Thyroid gland (tissue), 4 donors: Measurements from ENCODE around the gene CKAP4.

ENCODE experiments used
- CTCF ChIP-seq, 6 experiments: fragments of 200-600 bp in 3 of 6; fragments of 450-650 bp in 3 of 6; sonication (generic) in 3 of 6; IDR thresholded peaks; one replicate each; pipeline ENCODE4 v1.5.1; 2016 to 2019; ENCODE audit warnings: antibody characterized with exemption in 6 of 6, mild to moderate bottlenecking in 2 of 6, inconsistent platforms in 1 of 6, moderate library complexity in 1 of 6
- POLR2A ChIP-seq, 2 donors: fragments of 450-650 bp; IDR thresholded peaks; one replicate each; pipeline ENCODE4 v1.6.1; 2017; ENCODE audit warnings: antibody characterized with exemption in 2 of 2, mild to moderate bottlenecking in 2 of 2, moderate library complexity in 1 of 2

GRCh38 chr12:106219043-106219442 lies 28.8 kb downstream of the CKAP4 start:
- no peak for TF ChIP-seq CTCF (IDR thresholded peaks at IDR 0.05)
- TF ChIP-seq POLR2A (IDR thresholded peaks at IDR 0.05): no peak
